H4 (cell line): Measurements from ENCODE around the gene RILPL1. TPM values are rescaled to one million over a fixed set of nuclear protein-coding genes. Genes with fewer than 3 reads are reported as not detected.
A peak's percentile ranks its signal among the peaks of the same experiment; 100 is the strongest.
"Not testable (repeated sequence)": the region's sequence is repeated elsewhere in the genome, so short reads cannot be mapped to it uniquely, and the experiment has no call there.

Experiments used
- DNase-seq: peaks from one replicate; pipeline ENCODE4 v3.0.0-alpha.2; 2015; ENCODE audit warnings: low spot score
- total RNA-seq: library from RNA; depleted of rRNA; stranded (reverse); fragments of >200 nt; shearing (Covaris generic); gene quantifications from 2 replicates; pipeline ENCODE4 v1.2.3, GENCODE V29; 2014

RILPL1 gene
- total RNA-seq, 1 experiment from 2014 or later = 10.8 TPM

DNA sequence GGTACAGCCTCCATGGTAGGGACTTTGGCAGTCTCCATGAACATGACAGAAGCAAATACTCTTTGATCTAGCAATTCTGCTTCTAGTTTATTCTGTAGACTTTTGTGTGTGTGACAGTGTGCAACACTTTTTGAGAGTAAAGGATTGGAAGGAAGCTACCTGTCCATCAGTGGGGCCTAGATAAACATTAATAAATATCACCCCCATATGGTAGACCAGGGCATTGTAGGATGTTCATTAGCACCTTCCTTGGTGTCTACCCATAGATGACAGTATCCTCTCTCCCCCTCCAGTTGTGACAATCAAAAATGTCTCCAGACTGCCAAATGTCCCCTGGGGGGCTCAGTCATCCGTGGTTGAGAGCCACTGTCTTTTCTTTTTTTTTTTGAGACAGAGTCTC, 64.7 kb downstream of the RILPL1 start:
- no peak for DNase-seq

DNA sequence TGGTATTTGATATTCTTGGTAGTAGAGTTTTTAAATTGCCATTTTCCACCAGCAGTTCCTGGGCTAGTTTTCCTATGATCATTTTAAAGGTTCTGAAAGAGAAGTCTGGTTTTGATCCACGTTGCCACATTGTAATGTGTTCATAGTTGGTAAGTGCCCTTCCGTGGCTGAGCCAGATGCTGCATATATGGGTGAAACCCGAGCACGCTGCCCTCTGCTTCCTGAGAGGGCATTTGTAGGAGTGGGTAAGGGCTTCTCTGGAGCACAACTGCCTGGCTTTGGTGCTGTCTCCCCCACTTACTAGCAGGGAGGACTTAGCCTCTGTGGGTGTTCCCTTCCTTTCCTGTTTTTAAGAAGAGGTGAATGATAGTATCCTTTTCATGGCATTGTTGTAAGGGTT, 68.4 kb downstream of the RILPL1 start:
- no peak for DNase-seq

DNA sequence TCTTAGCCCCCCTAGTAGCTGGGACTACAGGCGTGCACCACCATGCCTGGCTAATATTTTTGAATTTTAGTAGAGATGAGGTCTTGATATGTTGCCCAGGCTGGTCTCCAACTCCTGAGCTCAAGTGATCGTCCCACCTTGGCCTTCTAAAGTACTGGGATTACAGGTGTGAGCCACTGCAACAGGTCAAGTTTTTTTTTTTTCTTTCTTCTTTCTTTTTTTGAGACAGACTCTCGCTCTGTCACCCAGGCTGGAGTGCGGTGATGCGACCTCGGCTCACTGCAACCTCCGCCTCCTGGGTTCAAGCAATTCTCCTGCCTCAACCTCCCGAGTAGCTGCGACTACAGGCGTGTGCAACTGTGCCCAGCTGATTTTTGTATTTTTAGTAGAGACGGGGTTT, 70.3 kb downstream of the RILPL1 start:
- DNase-seq = not testable (repeated sequence)

DNA sequence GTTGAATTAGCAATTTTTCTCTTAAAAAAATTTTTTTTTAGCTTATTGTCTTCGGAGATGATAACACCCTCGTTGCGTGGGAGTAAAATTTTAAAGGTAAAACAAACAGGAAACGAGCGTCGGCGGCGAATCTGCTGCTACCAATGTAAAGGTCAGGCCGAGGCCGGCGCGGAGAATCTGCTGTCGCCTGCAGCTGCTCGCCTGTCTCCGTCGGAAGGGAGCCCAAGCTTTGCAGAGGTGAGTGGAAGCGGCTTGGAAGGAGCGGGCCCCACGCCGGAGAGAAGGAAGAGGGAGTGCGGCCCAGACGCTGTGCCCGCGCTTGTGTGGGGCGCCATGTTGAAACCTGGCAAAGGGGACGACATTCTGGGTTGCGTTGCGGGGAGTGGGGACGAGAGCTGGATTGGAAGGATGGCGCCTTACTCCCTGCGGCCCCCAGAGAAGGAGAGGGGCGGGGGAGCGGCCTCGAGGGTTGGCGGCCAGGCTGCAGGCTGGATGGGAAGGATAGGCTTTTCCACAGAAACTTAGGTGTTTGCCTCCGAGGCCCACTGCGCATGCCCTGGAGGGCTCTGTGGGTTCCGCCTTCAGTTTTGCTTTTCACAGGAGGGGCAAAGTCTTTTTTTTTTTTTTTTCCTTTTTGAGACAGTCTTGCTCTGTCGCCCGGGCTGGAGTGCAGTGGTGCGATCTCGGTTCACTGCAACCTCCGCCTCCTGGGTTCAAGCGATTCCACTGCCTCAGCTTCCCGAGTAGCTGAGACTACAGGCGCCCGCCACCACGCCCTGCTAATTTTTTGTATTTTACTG, 75.3 kb downstream of the RILPL1 start, which contains the start of gene SNRNP35:
Gene SNRNP35 (plus strand): TSS at position 160 of the 800 bp plus-strand sequence. CDS start 7,402 bp downstream, outside the sequence.
- peak; percentile 76 for DNase-seq

DNA sequence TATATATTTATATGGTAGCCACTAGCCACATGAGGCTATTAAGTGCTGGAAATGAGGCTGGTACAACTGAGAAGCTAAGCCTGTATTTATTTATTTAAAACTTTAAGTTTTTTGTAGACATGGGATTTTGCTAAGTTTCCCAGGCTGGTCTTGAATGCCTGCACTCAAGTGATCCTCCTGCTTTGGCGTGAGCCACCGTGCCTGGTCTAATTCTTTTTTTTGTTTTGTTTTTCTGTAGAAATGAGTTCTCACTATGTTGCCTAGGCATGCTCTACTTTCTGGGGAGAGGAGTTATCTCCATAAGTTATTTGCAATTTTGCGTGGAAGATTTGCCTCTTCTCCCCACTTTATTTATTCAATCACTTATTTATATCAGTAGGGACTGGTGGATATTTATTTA, 80.4 kb downstream of the RILPL1 start:
- DNase-seq = no peak

DNA sequence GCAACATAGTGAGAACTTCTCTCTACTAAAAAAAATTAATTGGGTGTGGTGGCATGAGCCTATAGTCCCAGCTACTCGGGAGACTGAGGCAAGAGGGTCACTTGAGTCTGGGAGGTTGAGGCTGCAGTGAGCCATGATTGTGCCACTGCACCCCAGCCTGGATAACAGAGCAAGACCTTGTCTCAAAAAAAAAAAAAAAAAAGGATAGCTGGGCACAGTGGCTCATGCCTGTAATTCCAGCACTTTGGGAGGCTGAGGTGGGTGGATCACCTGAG, 81.3 kb downstream of the RILPL1 start:
- not testable (repeated sequence) for DNase-seq

DNA sequence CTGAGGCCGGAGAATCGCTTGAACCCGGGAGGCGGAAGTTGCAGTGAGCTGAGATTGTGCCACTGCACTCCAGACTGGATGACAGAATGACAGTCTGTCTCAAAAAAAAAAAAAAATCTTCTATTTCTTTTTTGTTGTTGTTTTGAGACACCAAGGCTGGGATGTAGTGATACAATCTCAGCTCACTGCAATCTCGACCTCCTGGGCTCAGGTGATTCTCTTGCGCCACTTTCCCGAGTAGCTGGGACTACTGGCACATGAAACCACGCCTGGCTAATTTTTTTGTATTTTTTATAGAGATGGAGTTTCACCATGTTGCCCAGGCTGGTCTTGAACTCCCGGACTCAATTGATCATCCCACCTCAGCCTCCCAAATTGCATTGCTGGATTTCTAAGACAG, 82.9 kb downstream of the RILPL1 start:
- no peak for DNase-seq

DNA sequence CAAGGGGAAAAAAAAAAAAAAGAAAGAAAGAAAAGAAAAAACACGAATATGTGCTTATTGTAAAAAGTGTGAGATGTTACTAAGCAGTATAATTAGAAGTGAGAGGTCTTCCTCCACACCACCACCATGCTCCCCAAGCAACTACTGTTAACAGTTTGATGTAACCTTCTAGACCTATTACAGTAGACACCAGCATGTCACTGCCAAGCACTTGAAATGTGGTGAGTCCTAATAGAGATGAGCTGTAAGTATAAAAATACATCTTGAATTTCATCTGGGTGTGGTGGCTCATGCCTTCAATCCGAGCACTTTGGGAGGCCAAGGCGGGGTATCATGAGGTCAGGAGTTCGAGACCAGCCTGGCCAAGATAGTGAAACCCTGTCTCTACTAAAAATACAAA, 83.7 kb downstream of the RILPL1 start:
- no peak for DNase-seq

DNA sequence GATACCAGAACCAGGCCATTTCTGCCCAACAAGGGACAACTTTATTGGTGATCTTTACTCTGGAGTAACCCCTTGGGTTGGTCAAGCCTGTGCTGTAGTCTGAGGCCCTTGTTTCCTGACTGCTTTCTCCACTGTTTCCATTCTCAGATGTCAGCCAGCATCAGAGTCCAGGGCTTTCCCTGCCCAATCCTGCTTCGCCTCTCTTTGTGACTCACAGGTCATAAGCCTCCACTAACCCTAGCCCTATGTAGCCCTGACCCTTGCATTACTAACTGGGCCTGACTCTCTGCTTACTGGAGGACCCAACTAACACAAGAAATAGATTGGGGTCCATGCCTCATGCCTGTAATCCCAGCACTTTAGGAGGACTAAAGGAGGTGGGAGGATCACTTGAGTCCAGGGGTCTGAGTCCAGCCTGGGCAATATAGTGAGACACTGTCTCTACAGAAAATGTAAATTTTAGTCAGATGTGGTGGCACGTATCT, 84.2 kb downstream of the RILPL1 start:
- DNase-seq = no peak

DNA sequence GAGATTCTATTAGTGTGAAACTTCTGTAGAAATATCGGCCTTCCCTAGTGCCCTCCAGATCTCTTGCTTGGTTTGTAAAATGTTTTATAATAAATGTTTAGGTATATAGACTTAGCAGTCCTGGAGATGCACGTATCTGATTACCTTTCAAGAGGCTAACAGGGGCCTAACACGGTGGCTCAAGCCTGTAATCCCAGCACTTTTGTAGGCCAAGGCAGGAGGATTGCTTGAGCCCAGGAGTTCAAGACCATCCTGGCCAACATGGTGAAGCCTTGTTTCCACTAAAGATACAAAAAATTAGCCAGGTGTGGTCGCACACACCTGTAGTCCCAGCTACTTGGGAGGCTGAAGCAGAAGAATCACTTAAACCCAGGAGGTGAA, 87.2 kb downstream of the RILPL1 start:
- DNase-seq = no peak

DNA sequence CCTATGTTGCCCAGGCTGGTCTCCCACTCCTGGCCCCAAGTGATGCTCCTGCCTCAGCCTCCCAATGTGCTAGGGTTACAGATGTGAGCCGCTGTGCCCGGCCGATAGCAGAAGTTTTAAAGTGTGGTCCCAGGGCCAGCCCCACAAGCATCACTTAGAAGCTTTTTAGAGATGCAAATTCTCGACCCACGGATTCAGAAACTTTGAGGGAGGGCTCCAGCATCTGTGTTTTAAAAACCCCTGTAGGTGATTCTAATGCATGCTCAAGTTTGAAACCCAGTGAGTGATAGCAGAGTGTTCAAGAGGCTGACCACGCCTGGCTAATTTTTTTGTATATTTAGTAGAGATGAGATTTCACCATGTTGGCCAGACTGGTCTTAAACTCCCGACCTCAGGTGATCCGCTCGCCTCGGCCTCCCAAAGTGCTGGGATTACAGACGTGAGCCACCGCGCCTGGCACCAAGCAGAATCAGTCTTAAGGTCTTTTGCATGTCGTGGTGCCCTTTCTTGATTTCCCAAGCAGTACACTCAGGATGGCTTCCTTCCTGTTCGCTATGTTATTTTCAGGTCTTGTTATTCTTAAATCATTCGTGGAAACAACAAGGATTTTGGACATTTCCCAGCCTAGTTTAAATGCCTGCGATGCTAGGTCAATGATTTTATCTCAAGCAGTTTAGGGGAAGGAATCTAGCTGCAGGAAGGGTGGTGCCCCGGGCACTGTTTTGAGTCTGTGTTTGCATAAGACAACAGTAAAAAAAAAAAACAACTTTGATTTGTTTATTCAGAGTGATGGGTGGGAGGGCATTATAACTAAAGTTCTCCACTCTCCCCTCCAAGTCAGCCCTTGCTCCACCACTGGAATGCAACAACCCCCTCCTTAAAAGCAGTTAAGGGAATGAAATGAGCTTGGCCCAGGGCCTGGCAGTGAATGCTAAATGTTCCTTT, 87.9 kb downstream of the RILPL1 start:
- peak; percentile 63 for DNase-seq

DNA sequence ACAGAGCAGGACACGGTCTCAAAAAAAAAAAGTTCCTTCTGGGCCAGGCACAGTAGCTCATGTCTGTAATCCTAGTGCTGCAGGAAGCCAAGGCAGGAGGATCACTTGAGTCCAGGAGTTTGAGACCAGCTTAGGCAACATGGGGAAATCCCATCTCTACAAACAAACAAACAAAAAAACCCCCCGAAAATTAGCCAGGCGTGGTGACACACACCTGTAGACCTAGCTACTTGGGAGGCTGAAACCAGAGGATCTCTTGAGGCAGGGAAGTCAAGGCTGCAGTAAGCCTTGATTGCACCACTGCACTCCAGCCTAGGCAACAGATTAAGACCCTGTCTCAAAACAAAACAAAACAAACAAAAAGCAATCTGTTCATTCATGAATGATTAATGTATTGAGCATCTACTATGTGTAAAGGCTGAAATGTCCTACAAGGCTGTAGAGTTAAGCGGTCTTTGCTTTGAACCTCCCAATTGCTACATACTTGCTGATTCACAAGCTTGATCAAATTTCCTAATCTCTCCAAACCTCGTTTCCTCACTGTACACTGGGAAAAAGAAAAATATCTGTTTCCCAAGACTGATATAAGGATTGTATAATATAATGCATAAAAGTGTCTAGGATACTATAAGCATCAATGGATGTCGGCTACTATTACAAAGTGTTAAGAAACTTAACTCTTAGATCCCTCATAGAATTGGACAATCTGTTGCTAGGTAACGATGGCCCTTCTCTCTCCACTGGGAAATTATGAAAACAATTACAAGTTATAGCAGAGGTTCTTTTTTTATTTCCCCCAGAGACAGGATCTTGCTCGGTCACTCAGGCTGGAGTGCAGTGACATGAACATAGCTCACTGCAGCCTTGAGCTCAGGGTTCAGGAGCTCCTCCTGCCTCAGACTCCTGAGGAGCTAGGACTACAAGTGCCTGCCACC, 89.2 kb downstream of the RILPL1 start:
- DNase-seq = no peak

DNA sequence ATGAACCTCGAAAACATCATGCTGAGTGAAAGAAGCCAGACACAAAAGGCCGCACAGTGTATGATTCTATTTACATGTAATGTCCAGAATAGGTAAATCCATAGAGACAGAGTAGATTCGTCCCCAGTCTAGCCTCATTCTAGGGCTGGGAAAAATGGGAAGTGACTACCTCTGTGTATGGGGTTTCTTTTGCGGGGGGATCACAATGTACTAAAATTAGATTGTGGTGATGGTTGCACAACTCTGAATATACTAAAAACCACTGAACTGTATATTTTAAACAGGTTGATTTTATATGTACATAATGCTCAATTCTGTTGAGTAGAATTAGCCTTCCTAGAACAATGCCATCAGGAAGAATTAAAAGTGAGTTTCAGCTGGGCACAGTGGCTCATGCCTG, 90.7 kb downstream of the RILPL1 start:
- no peak for DNase-seq

DNA sequence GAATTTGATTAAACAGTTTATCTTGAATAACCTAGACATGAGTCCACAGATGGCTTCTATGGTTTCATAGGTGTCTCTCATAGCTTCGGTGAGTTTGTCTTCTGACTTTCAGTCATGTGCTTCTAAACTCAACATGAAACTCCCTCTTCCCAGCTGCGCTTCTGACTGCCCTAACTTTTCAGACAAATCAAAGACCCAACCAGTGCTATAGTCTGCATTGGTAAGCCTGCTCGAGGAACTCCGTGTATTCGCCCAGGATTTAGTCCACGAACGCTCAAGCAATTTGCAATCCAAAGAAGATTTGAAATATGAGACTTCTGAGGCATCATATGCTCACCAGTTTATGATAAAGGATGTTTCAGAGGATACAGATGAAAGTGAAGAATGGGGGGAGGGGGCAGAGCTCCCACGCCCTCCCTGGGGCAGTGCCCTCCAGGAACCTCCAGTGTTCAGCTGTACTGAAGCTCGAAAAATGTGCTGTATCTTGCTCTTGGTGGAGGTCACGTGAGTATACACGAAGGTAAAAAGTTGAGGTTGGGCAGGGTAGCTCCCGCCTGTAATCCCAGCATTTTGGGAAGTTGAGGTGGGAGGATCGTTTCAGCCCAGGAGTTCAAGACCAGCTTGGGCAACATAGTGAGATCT, 91.9 kb downstream of the RILPL1 start:
- DNase-seq = no peak

DNA sequence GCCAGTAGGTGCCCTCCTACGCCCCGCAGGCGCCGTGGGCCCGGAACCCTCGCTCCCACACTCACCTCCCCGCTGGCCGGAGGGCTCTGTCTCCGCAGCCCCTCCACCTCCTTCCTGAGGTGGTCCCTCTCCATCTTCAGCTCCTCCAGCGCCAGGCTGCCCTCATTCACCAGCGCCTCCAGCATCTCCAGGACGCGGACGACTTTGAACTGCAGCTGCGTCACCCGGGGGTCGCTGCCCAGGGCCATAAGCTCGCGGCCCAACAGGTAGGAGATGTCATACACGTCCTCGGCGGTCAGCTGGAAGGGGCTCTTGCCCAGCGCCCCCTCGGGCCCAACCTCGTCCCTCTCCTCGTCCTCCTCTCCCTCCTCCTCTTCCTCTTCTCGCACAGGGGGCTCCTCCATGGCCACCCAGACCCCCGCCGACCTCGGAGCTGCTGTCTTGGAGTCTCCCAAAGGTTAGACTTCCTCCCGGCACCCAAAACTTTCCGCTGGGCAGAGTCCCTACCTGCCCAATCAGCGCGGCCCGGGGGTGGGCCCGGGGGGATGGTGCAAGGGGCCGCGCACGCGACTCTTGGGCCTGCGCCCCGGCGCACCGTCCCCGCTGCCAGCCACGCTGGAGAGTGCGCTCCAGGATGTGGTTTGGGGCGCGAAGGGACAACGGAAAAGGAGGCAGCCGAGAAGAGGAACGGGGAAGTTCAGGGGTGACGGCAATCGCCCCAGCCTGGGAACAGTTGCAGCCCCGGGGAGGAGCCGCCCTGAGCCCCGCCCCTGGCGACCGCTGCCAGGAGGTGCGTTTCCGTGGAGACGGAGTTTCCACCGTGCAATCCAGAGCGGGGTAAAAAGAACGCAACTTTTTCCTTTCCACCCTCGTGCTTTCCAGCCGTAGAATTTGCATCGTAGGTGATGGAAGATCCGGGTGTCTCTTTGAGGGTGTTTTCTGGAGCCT, 97.2 kb downstream of the RILPL1 start, which contains the start of gene RILPL2:
Gene RILPL2 (minus strand): TSS at position 668 of the 948 bp plus-strand sequence. CDS start 264 bp downstream, at position 404.
- peak; percentile 74 for DNase-seq

DNA sequence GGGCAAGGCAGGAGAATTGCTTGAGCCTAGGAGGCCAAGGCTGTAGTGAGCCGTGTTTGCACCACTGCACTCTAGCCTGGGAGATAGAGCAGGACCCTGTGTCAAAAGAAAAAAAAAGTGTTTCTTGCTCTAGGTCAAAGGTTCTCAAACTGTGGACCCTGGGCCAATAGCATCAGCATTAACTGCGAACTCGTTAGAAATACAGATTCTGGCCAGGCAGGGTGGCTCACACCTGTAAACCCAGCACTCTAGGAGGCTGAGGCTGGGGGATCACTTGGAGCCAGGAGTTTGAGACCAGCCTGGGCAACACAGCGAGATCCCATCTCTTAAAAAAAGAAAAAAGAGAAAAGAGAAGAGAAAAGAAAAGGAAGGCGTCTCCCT, 97.9 kb downstream of the RILPL1 start:
- DNase-seq = no peak

DNA sequence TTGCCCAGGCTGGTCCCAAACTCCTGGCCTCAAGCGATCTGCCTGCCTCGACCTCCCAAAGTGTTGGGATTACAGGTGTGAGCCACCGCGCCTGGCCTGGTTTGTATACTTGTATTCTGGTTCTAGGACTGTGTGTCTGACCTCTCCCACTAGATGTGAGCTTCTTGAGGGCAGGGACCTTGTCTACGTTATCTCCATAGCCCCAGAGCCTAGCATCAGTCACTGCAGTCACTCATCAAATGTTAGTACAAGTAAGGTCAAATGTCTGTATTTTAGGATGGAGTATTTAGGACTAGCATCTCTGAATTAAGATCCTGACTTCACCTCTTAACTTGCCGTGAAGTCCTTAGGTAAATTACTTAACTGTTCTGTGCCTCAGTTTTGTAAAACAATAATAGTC, 99.9 kb downstream of the RILPL1 start:
- no peak for DNase-seq

DNA sequence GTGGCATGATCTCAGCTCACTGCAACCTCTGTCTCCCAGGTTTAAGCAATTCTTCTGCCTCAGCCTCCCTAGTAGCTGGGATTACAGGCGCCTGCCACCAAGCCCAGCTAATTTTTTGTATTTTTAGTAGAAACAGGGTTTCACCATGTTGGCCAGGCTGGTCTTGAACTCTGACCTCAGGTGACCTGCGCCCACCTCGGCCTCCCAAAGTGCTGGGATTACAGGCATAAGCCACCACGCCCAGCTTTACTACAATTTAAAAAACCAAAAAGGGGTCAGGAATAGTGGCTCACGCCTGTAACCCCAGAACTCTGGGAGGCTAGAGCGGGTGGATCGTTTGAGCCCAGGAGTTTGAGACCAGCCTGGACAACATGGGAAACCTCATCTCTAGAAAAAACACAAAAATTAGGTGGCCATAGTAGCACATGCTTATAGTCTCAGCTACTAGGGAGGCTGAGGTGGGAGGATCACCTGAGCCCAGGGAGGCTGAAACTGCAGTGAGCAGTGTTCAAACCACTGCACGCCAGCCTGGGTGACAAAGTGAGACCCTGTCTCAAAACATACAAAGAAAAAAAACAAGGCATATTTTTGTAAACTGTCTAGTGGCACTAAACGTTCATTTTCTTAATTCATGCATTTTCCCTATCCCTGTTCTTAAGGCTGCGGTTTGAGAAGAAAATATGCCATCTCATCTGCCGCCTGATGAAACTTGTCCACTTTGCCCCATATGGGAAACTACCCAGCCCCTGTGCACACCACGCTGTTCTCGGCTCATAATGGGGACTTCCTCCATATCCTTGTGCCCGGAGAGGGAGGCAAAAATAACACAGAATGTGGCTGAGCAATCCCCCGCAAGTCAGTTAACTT, 101.3 kb downstream of the RILPL1 start:
- not testable (repeated sequence) for DNase-seq

DNA sequence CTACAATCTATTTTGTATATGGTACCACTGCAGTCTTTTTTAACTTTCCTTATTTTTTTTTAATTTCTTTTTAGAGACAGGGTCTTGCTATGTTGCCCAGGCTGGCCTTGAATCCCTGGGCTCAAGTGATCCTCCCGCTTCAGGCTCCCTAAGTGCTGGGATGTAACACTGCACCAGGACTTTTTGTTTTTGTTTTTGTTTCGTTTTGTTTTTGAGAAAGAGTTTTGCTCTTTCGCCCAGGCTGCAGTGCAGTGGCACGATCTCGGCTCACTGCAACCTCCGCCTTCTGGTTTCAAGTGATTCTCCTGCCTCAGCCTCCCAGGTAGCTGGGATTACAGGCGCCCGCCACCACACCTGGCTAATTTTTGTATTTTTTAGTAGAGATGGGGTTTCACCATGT, 104.4 kb downstream of the RILPL1 start:
- DNase-seq = not testable (repeated sequence)
